LNCaP clone FGC (cell line): ENCODE data around the gene SLC10A7.
A peak's percentile ranks its signal among the peaks of the same experiment; 100 is the strongest.

ENCODE experiments used
- DNase-seq: peaks from one replicate; pipeline ENCODE4 v3.0.0-alpha.2; 2011; ENCODE audit warnings: low read depth
- H3K4me3 ChIP-seq: 2 replicates; pipeline ENCODE4 v1.5.1; 2011; ENCODE audit warnings: mild to moderate bottlenecking, low read depth, low read length, control low read depth
- TF ChIP-seq, protein P1 (sequence below): IDR thresholded peaks from 2 replicates; pipeline ENCODE4 v1.5.1; 2012; ENCODE audit warnings: mild to moderate bottlenecking; ENCODE audit not compliant: control insufficient read depth, insufficient read depth; ENCODE audit errors: extremely low read depth

Gene SLC10A7

DNA sequence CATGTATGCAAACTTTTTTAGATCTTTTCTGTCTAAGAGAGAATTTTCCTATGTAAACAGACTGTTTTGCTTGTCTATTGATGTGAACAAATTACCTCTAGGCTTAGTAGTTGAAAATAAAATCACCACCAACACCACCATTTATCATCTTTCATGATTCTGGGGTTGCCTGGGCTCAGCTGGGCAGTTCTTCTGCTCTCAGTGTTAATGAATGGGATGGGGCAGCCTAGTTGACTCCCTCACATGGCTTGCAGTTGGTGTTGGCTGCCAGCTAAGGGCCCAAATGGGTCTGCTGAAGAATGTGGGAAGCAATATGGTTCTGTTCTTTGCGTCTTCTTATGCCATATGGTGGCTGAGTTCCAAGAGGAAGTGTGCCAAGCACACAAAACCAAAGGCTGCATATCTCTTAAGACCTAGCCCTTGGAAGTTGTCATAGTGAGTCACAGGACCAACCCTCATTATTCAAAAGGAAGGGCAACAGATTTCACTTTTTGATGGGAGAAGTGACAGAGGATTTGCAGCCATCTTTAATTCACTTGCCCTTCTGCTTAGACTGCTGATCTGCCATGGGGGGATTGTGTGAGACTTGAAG, 289.5 kb downstream of the SLC10A7 start:
- no peak for DNase-seq
- TF ChIP-seq, protein P1, sequence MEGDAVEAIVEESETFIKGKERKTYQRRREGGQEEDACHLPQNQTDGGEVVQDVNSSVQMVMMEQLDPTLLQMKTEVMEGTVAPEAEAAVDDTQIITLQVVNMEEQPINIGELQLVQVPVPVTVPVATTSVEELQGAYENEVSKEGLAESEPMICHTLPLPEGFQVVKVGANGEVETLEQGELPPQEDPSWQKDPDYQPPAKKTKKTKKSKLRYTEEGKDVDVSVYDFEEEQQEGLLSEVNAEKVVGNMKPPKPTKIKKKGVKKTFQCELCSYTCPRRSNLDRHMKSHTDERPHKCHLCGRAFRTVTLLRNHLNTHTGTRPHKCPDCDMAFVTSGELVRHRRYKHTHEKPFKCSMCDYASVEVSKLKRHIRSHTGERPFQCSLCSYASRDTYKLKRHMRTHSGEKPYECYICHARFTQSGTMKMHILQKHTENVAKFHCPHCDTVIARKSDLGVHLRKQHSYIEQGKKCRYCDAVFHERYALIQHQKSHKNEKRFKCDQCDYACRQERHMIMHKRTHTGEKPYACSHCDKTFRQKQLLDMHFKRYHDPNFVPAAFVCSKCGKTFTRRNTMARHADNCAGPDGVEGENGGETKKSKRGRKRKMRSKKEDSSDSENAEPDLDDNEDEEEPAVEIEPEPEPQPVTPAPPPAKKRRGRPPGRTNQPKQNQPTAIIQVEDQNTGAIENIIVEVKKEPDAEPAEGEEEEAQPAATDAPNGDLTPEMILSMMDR = no peak

DNA sequence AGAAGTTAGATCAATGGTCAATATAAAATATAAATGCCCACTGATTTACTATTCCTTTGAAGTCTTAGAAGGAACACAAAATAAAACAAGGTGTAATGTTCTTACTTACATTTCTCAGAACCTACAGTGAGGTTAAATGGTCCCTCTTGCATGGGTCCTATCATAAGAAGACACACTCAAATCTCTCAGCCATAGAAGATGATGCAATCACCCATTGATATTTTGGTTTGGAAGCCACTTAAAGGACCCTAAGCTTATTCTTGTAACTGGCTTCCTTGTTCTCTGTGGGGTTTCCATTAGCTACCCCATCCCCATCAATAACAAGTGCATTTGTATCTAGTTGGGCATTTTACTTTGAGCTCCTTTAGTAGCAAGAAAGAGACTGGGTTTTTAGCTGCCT, 292.3 kb downstream of the SLC10A7 start:
- DNase-seq = no peak
- TF ChIP-seq, protein P1 = no peak
- H3K4me3 ChIP-seq = no peak overlapping the region

More for the DNA sequence above, 289.5 kb downstream of the SLC10A7 start:
- H3K4me3 ChIP-seq = no peak overlapping the region

DNA sequence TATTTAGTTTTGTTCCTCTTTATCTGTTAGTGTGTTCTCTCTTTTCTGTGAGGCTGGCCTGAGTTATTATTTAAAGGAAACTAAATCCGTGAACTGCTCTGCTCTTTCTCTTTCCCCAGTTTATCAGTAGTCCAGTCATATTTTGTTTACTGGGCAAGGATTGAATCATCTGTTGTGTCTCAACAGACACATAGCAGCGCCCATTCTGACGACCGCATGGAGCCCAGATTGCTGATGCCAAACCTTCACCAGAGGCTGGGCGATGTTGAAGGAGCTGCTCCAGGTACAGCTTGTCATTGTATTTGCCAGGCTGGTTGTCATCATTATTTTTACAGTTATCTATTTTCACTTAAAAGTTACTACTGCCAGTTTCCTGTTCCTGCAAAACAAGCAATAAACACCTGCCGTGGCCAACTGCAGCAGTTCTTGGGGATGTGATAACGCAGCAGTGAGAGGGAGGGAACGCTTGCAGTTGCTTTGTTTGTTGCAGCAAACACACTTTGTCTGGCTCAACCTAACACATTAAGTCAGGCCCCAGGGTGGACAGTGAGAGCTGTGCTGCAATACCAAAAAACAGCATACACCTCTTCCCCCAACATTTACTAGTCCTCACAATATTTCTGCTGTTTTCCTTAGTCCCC, 297.3 kb downstream of the SLC10A7 start:
- TF ChIP-seq, protein P1 = no peak
- peak; percentile 88 for DNase-seq
- H3K4me3 ChIP-seq = no peak overlapping the region

DNA sequence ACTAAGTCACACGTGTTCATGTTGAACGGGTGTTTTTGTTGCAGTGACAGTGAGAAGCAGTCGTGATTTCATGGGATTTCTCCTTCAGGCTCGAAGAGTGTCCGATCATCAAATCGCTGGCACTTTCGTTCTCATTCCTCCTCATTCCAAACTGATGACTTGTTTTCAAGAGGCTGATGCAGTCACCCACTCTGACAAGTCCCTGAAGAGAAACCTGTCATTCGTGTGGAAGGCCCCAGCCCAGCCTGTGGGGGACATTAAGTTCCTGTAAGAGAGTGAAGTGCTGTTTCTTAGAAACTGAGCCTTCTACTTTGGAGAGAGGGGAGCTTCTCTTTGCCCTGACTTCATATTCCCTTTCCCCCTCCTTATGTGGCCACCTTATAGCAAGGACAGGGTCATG, 299.4 kb downstream of the SLC10A7 start:
- H3K4me3 ChIP-seq = no peak overlapping the region
- TF ChIP-seq, protein P1 = no peak
- DNase-seq = no peak

DNA sequence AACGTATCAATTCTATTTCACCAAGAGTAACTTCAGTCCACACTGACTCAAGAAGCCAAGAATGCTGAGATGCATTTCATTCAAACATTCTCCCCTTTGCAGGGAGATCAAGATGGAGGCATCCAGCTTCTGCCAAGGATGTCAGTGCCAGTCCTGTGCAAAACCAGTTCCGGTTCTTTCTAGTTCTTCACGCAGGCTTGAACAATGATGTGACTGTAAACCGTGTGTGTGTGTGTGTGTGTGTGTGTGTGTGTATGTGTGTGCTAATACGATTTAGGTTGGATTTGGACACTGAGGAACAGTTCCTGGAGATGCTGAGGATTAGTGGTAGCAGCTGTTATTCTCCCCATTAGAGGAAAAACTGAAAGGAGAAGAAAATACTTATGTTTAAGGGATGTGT, 307.5 kb downstream of the SLC10A7 start, which contains the start of gene REELD1:
REELD1 (plus strand) TSS at position 301 of the 400 bp plus-strand sequence. CDS start 2,415 bp downstream, outside the sequence.
- H3K4me3 ChIP-seq = no peak within 1 kb of the TSS
- no peak for DNase-seq
- TF ChIP-seq, protein P1 = no peak

DNA sequence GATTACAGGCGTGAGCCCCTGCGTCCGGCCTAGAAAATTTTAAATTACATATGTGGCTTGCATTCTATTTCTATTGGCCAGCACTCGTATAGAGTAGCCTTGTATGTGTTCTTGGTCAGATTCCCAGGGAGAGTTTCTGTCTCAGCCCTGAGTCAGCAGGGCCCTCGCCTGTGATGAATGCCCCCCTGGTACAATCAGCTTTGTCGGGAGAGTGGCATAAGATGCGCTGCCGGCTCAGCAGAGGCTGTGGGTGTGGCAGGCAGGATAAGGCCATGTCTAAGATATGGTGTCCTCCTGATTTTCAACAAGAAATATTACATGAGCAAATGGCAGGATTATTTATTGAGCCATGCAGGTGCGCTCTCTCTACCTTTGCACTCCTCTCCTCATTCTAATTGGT, 309.0 kb downstream of the SLC10A7 start:
- TF ChIP-seq, protein P1 = no peak
- DNase-seq = no peak
- H3K4me3 ChIP-seq = no peak overlapping the region
